HG03457 (cell line): ENCODE results near the gene CALN1.
"Not testable (repeated sequence)": the region's sequence is repeated elsewhere in the genome, so short reads cannot be mapped to it uniquely, and the experiment has no call there.

Experiments
- ATAC-seq: cut with Tn5 transposase; IDR thresholded peaks from one replicate; pipeline ENCODE4 v1.9.1; 2021; ENCODE audit warnings: moderate number of reproducible peaks; ENCODE audit not compliant: unreplicated experiment

CALN1 gene

GRCh38 chr7:72109566-72109965 is 302.6 kb downstream of the CALN1 start:
- ATAC-seq, result no peak

- no peak for ATAC-seq
These were observed 305.7 kb downstream of the CALN1 start for GRCh38 chr7:72106405-72106804.

GRCh38 chr7:72101444-72101843 is 310.7 kb downstream of the CALN1 start:
- ATAC-seq, result no peak

DNA sequence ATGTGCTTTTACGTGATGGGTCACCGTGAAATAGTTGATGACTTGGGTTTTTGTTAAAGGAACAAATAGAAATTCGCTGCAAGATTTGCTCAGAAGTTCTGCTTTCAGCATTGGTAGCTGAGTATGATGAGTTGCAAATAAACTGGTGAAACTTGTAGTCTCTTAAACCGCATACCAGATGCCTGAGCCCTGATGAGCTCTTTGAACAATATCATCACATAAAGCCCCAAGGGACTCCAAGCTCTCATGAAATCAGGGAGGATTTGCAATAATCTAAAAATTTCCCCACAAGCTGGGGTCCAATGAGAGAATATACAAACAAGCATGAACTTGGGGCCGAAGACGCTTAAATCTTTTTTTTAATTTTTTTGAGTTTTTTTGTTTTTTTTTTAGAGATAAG is 312.4 kb downstream of the CALN1 start:
- no peak for ATAC-seq

DNA sequence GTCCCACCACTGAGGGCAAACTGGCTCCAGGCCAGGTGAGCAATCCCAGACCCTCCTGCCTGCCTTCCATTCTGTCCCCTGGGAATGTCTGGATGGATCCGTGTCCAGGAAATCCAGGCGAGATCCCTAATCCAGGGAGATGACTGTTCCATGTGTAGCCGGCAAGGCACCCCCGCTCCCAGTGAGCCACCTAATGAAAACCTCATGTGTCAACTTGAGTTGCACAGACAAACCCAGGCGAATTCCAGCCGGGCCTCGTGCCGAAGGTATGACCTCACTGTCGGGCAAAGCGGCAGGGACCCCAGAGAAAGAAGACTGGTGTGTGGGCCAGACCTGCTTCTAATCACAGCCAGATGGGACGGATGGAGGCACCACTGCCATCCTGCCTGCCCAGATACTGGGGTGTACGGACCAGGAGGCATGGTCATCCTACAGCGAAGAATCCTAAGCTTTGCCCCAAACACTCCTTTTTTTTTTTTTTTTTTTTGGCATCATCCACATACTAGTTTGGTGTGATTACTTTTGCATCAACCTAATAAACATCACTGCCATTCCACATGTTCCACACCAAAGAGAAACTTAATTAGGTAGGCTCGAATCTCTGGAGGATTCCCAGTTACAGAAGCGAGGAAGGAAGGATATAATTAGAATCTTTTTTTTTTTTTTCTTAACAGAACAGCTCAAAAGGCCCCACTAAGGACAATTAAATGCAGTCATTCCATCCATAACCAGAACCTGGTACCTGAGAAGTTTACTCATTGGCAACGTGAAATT is 313.1 kb downstream of the CALN1 start:
- ATAC-seq, result no peak

DNA sequence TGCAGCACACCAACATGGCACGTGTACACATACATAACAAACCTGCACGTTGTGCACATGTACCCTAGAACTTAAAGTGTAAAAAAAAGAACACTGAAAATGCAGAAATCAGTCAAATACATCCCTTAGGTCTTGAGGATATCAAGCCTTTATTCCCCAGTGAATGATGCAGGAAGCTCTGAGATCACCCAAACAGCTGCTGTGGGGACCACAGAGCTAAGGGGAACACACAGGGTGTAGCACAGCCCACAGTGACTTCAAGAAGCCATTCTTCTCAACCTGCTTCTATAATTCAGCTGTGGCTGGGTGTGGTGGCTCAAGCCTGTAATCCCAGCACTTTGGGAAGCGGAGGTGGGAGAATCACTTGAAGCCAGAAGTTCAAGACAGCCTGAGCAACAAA is 314.9 kb downstream of the CALN1 start:
- ATAC-seq, result no peak

DNA sequence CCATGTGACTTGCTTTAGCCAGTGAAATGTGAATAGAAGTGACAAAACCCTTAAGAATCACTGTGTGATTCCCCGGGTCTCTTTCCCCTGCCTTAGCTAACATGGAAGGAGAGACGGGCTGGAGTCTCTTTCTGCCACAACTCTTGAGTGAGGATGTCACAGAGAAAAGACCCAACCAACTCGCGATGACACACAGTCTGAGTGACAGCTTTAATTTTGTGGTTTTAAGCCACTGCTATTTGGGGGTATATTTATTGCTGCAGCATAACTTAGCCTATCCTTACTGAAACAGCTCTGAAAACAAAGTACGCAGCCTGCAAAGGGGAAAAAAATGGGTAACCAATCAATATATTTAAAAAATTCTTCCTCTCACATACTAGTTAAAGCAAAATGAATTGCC is 319.4 kb downstream of the CALN1 start:
- no peak for ATAC-seq

GRCh38 chr7:72087926-72088325 is 324.2 kb downstream of the CALN1 start:
- ATAC-seq, result no peak

DNA sequence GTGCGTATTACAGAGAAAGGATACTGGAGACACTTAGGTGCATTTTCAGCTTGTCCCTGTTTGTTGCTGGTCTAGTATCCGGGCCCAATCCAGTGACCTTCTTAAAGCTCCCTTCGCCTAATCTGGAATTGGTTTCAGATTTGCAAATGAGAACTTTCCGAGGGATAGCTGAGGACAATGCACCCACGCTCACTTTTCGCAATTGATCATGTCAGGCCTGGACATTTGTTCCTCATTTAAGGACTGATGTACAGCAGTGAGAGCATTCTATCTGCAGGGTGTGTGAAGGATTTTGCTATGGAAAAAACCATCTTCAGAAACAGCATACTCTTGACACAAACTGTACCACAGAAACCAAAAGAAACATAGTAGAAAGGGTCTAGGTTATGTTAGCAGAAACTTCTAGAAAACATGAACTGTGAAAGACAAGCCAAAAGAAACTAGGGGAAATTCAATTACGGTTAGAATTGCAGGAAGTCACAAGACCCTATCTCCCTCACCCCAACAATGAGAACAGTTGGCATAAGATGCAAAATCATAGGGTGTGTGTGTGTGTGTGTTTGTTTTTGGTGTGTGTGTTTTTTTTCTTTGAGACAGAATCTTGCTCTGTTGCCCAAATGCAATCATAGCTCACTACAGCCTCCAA is 331.1 kb downstream of the CALN1 start:
- ATAC-seq, result no peak

- ATAC-seq, result no peak
These were observed 331.8 kb downstream of the CALN1 start for GRCh38 chr7:72080341-72080766.

DNA sequence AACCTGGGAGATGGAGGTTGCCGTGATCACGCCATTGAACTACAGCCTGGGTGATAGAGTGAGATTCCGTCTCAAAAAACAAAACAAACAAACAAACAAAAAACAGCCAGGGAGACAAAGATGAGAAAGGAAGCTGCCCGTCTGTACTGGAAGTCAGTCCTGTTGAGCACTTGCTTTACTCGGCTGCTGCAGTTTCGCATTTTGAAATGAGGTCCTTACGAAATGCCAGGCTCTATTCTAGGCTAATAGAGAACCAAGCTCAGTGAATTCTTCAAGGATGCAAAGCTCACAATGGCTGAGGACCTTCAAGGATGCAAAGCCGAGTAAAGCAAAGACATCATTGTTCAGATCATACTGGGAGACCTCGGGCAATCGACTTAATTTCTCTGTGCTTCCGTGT is 333.3 kb downstream of the CALN1 start:
- no peak for ATAC-seq

GRCh38 chr7:72078301-72078700 is 333.8 kb downstream of the CALN1 start:
- no peak for ATAC-seq

GRCh38 chr7:72077786-72078185 is 334.4 kb downstream of the CALN1 start:
- no peak for ATAC-seq

DNA sequence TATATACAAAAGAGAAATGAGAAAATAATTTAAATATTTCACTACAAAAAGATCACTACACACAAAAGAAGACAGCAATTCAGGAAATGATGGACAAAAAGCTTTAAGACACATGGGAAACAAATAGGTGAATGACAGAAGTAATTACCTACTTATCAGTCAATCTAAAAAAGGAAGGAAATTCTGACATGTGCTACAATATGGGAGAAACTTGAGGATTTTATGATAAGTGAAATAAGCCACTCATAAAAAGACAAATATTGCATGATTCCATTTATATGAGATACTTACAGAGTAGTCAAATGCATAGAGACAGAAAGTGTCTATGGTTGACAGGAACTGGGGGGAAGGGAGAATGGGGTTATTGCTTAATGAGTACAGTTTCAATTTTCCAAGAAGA is 339.2 kb downstream of the CALN1 start:
- ATAC-seq, result no peak

DNA sequence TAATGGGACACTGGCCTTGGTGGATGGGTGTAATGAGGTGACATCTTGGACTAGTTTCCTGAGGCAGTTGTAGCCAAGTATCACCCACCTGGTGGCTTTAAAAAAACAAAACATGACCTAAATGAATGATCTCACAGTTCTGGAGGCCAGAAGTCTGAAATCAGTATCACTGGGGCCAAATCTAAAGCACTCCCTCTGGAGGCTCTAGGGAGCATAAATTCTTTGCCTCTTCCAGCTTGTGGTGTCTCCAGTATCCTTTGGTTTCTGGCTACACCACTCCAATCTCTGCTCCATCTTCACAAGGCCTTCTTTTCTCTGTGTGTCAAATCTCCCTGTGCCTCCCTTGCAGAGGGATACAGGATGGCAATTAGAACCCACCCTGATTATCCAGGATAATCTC is 342.9 kb downstream of the CALN1 start:
- ATAC-seq, result no peak

GRCh38 chr7:72065764-72066163 is 346.4 kb downstream of the CALN1 start:
- not testable (repeated sequence) for ATAC-seq

DNA sequence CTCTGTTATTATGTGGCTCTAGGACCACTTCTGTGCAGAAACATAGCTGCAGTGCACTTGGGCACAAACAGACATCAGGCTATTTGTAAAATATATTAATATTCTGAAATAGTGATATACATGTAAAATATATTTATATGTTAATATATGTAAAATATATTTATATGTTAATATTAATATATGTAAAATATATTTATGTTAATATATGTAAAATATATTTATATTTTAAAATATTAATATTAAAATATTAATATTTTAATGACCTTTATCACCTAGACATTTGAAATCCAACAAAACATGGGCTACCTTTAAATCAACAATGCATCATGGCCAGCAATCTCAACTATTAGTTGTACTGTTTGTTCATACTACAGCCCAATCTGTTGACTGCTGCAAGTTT is 347.2 kb downstream of the CALN1 start:
- no peak for ATAC-seq

- ATAC-seq, result no peak
These were observed 348.8 kb downstream of the CALN1 start for GRCh38 chr7:72063330-72063729.

GRCh38 chr7:72062666-72063065 is 349.5 kb downstream of the CALN1 start:
- no peak for ATAC-seq

- no peak for ATAC-seq
These were observed 352.2 kb downstream of the CALN1 start for GRCh38 chr7:72059925-72060324.

- ATAC-seq, result no peak
These were observed 353.6 kb downstream of the CALN1 start for GRCh38 chr7:72058579-72058978.

- no peak for ATAC-seq
These were observed 354.3 kb downstream of the CALN1 start for GRCh38 chr7:72057796-72058195.

GRCh38 chr7:72057231-72057630 is 354.9 kb downstream of the CALN1 start:
- no peak for ATAC-seq
